Glutamatergic neuron (in vitro differentiated cells): Measurements from ENCODE around the gene FANCG. TPM values are rescaled to one million over a fixed set of nuclear protein-coding genes. Genes with fewer than 3 reads are reported as not detected.

Experiments
- DNase-seq: peaks from one replicate; pipeline ENCODE4 v3.0.0; 2022
- H3K27ac Mint-ChIP-seq: one replicate; pipeline ENCODE4 v1.8.0; 2020; ENCODE audit warnings: mild to moderate bottlenecking, mixed read lengths, inconsistent platforms; ENCODE audit not compliant: unreplicated experiment
- H3K27me3 Mint-ChIP-seq: one replicate; pipeline ENCODE4 v1.8.0; 2020; ENCODE audit warnings: mild to moderate bottlenecking, moderate library complexity, mixed read lengths, inconsistent platforms; ENCODE audit not compliant: unreplicated experiment
- H3K36me3 Mint-ChIP-seq: one replicate; pipeline ENCODE4 v1.8.0; 2020; ENCODE audit warnings: mild to moderate bottlenecking, mixed read lengths, inconsistent platforms; ENCODE audit not compliant: unreplicated experiment
- H3K4me1 Mint-ChIP-seq: one replicate; pipeline ENCODE4 v1.8.0; 2020; ENCODE audit warnings: mild to moderate bottlenecking, low read depth, mixed read lengths, inconsistent platforms; ENCODE audit not compliant: unreplicated experiment
- H3K4me3 Mint-ChIP-seq: one replicate; pipeline ENCODE4 v1.8.0; 2020; ENCODE audit warnings: mild to moderate bottlenecking, mixed read lengths, inconsistent platforms; ENCODE audit not compliant: unreplicated experiment
- H3K9me3 Mint-ChIP-seq: one replicate; pipeline ENCODE4 v1.8.0; 2020; ENCODE audit warnings: mild to moderate bottlenecking, moderate library complexity, mixed read lengths, inconsistent platforms; ENCODE audit not compliant: unreplicated experiment
- total RNA-seq: library from RNA; stranded (reverse); fragmentation: NEBNext Ultra II Directional; extraction: Animal tissue kit (Norgen Biotek cat#: 25700); gene quantifications from one replicate; pipeline ENCODE4 v1.2.1, GENCODE V29; 2021; ENCODE audit not compliant: unreplicated experiment
- TF ChIP-seq, protein P1 (sequence below): fragments of 200-600 bp; sonication (generic); IDR thresholded peaks from one replicate; pipeline ENCODE4 v1.5.0; 2021; ENCODE audit not compliant: partially characterized antibody, unreplicated experiment

The FANCG gene
- total RNA-seq, 1 donor from 2014 or later, result 49.0 TPM

DNA sequence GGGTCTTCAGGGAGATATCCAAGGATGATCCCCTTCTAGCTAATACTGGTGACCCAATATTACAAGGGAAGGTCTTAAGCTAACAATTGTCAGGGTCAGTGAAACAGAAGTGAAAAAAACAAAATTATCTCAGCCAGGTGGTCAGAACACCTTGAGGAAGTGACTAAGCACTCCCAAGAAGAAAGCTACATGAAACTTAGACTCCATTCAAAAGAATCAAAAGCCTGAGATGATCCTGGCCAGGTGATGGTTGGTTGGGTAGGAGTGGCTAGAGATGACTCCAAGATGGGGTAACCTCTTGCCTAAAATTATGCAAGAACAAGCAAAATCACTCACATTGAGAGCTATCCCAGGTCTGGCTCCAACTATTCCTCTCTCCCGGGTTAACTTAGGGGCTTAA lies 12.7 kb downstream of the FANCG start:
- no peak overlapping the region for H3K27ac Mint-ChIP-seq
- H3K9me3 Mint-ChIP-seq, result peaks cover 6% of the 10 kb centered on the region
- TF ChIP-seq, protein P1, sequence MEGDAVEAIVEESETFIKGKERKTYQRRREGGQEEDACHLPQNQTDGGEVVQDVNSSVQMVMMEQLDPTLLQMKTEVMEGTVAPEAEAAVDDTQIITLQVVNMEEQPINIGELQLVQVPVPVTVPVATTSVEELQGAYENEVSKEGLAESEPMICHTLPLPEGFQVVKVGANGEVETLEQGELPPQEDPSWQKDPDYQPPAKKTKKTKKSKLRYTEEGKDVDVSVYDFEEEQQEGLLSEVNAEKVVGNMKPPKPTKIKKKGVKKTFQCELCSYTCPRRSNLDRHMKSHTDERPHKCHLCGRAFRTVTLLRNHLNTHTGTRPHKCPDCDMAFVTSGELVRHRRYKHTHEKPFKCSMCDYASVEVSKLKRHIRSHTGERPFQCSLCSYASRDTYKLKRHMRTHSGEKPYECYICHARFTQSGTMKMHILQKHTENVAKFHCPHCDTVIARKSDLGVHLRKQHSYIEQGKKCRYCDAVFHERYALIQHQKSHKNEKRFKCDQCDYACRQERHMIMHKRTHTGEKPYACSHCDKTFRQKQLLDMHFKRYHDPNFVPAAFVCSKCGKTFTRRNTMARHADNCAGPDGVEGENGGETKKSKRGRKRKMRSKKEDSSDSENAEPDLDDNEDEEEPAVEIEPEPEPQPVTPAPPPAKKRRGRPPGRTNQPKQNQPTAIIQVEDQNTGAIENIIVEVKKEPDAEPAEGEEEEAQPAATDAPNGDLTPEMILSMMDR, result no peak
- H3K4me3 Mint-ChIP-seq, result no peak overlapping the region
- peaks cover 7% of the 10 kb centered on the region for H3K27me3 Mint-ChIP-seq
- DNase-seq, result no peak
- H3K4me1 Mint-ChIP-seq, result peaks cover 21% of the 10 kb centered on the region
- peaks cover 10% of the 10 kb centered on the region for H3K36me3 Mint-ChIP-seq

GRCh38 chr9:35060548-35061207 lies 19.1 kb downstream of the FANCG start:
- Mint-ChIP-seq H3K36me3 (peaks cover 9% of the 10 kb centered on the region), H3K27ac (no peak overlapping the region), H3K4me1 (no peaks in the 10 kb centered on the region), H3K9me3 (no peaks in the 10 kb centered on the region), H3K27me3 (no peaks in the 10 kb centered on the region), H3K4me3 (no peak overlapping the region)
- TF ChIP-seq, protein P1, result no peak
- no peak for DNase-seq

GRCh38 chr9:35059438-35059837 lies 20.3 kb downstream of the FANCG start:
- no peaks in the 10 kb centered on the region for H3K27me3 Mint-ChIP-seq
- no peak overlapping the region for H3K4me3 Mint-ChIP-seq
- H3K27ac Mint-ChIP-seq, result no peak overlapping the region
- peaks cover 9% of the 10 kb centered on the region for H3K36me3 Mint-ChIP-seq
- DNase-seq, result no peak
- TF ChIP-seq, protein P1, result no peak
- H3K9me3 Mint-ChIP-seq, result no peaks in the 10 kb centered on the region
- no peaks in the 10 kb centered on the region for H3K4me1 Mint-ChIP-seq

DNA sequence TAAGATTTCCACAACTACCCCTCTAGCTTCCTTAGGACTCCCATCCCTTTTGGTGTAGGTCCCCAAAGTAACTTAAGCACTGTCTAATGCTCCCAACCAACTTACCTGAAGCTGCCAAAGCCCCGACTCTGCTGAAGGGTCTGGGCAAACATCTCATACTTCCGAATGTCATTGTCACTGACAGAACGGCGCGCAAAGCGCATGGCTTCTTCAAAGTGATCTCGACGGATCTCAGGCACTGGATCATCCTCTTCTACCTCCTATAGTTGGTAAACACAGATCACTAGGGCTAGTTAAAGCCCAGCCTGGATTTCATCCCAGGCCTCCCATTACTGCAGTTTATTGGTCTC lies 22.5 kb downstream of the FANCG start:
- H3K4me1 Mint-ChIP-seq, result no peaks in the 10 kb centered on the region
- peaks cover 4% of the 10 kb centered on the region for H3K36me3 Mint-ChIP-seq
- peaks cover 2% of the 10 kb centered on the region for H3K9me3 Mint-ChIP-seq
- DNase-seq, result no peak
- TF ChIP-seq, protein P1, result no peak
- H3K27me3 Mint-ChIP-seq, result no peaks in the 10 kb centered on the region
- H3K4me3 Mint-ChIP-seq, result no peak overlapping the region
- no peak overlapping the region for H3K27ac Mint-ChIP-seq

DNA sequence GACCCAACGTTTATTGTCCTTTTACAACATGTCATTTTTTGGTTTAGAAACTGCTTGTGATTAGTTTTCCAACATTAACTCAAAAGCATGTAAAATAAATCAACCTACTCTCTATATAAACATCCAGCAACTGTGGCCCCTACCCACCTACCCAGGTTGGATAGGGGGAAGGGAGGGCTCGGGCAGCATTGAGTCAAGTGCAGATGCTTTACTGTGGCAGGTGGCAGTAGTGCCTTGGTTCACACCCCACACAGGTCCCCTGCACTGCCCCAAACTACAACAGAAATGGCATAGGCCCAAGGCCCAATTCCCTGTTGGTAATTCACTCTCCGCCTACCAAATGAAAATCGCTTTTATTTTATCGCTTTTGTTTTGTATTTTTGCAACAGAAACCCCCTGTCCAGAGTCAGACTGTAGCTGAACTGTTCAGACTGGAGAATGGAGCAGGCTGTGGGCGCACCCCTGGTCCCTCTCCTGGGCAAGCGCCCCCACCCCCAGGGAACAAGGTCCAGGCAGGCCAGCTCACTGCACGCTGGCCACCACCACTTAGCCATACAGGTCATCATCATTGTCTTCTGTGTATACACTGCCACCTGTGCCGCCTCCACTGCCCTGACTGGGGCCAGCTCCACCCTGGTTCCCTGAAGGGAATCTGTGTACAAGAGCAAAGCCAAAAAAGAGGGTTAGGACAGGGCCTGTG lies 23.0 kb downstream of the FANCG start:
- H3K27me3 Mint-ChIP-seq, result no peaks in the 10 kb centered on the region
- no peak for DNase-seq
- H3K4me3 Mint-ChIP-seq, result no peak overlapping the region
- H3K36me3 Mint-ChIP-seq, result peaks cover 4% of the 10 kb centered on the region
- peaks cover 2% of the 10 kb centered on the region for H3K9me3 Mint-ChIP-seq
- H3K27ac Mint-ChIP-seq, result no peak overlapping the region
- H3K4me1 Mint-ChIP-seq, result no peaks in the 10 kb centered on the region
- TF ChIP-seq, protein P1, result no peak
